Amniotic stem cell (primary cell): ENCODE measurements around the gene RCAN1.

ENCODE experiments used
- DNase-seq: peaks from one replicate; lab custom pipeline; 2025; lab: John Stamatoyannopoulos, UW

Gene RCAN1

GRCh38 chr21:34614628-34615486, at the start of gene RCAN1:
RCAN1 (minus strand) TSS chr21:34615113; CDS start chr21:34615011, 102 bp downstream.
- DNase-seq = peak; percentile 88

- DNase-seq = no peak
Observed at GRCh38 chr21:34661848-34662247, 46.9 kb upstream of the RCAN1 start.

DNA sequence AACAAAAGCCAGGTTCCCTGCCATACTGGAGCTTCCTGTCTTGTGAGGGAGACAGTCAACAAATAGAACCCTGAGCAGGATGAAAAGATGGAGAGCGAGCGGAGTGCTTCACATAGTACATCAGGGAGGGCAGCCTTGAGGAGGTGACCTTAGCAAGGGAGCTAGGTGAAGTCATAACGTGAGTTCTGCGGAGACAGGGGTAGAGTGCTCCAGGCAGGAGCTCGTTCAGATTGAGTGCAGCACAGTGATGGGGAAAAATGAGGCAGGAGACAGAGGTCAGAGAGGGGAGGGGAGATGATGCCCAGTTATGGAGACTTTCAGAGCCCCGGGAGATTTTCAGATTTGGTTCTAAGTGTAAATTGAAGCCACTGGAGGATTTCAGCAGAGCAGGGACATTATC, 38.6 kb upstream of the RCAN1 start:
- no peak for DNase-seq

DNA sequence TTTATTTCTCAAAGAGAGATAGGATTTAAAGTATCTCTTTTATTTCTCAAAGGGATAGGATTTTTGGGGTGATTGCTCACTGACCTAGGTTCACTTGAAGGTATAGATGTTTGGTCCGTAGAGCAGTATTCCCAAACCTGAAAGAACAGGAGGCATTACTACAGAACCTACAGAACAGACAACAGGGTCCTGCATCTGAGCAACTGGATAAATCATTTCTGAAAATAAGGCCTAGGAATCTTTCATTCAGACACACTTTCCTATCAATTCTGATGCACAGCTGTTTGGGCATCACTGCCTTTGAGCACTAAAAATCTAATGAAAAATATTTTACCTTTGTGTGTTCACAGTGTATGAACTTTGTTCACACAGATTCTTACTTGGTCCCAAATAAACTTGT, 36.7 kb upstream of the RCAN1 start:
- no peak for DNase-seq

- DNase-seq = no peak
Observed at GRCh38 chr21:34650861-34651431, 36.0 kb upstream of the RCAN1 start.

GRCh38 chr21:34649400-34649799, 34.5 kb upstream of the RCAN1 start:
- DNase-seq = no peak

DNA sequence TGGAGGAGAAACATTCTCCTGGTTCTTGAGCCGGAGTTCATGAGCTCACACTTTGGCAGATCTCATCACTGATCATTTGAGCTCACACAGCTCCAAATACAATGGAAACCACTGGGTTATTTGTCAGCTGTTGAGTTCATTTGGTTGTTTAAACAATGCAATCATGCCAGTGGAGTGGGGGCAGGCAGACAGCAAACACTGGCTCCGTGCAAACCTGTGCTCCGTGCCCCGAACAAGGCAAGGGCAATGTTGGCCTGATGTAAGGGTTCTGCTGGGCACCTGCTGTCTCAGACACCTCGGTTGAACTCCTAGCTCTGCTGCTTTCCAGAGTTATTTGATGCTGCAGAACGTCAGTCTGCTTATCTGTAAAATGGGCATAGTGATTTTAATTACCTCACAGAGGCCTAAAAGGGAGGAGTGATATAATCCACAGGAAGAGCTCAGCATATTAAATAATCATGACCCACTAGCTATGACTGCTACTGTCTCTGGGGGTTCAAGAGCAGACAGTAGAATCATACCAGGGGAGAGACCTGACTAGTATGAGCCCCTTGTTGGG, 33.9 kb upstream of the RCAN1 start:
- no peak for DNase-seq

GRCh38 chr21:34647555-34647954, 32.6 kb upstream of the RCAN1 start:
- no peak for DNase-seq

DNA sequence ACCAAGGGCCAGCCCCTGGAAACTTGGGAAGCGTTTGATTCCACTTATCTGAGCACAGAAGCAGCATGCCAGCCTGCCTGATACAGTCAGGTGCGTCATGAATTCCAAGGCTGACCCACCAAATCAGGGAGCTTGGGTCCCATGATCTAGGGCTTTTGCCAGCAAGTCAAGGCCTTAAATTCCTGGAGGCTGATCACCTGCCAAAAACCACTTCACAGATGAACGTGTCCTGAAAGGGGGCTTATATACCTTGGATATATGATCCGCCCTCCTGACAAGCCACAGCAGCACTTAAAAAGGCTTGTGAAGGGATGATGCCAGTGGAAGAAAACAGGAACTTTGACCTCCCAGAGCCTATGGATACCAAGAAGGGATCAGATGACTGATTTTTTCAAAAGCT, 29.9 kb upstream of the RCAN1 start:
- no peak for DNase-seq

DNA sequence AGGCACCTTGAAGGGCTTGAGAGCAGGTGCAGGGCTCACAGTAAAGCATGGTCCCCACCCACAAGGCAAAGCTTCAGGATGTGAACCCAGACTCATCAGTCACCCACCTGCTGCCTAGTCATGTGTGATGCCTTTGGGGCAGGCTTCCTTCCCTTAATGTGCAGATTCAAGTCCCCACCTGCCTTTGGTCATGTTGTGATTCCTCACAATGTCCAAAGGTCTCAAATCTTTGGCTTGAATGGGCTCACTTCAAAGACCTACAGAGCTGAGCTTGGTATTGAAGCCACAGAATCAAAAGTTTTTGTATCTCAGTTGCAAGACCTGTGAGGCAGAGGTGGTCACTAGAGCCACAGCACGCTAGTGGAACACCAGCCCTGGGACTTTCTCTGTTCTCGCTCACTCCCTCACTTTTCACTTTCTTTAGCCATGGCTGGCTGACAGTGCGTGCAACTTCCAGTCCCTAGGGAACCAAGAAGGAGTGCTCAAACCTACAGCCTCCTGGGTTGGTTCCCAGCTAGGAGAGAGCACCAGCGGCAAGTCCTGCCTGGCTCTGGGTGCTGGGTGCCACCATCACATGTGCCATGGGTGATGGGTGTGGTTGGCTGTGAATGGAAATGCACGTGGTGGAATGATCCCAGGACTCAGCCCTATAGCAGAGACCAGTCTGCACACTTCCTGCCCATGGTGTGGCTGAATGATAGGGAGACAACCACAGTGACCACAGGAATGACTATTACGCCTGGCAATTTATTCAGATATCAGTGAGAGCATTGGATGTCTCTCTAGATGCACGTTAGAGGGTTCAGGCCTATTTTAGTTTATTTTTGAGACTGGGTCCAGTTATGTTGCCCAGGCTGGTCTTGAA, 27.5 kb upstream of the RCAN1 start:
- no peak for DNase-seq

- DNase-seq = peak; percentile 34
Observed at GRCh38 chr21:34640858-34641257, 25.9 kb upstream of the RCAN1 start.

DNA sequence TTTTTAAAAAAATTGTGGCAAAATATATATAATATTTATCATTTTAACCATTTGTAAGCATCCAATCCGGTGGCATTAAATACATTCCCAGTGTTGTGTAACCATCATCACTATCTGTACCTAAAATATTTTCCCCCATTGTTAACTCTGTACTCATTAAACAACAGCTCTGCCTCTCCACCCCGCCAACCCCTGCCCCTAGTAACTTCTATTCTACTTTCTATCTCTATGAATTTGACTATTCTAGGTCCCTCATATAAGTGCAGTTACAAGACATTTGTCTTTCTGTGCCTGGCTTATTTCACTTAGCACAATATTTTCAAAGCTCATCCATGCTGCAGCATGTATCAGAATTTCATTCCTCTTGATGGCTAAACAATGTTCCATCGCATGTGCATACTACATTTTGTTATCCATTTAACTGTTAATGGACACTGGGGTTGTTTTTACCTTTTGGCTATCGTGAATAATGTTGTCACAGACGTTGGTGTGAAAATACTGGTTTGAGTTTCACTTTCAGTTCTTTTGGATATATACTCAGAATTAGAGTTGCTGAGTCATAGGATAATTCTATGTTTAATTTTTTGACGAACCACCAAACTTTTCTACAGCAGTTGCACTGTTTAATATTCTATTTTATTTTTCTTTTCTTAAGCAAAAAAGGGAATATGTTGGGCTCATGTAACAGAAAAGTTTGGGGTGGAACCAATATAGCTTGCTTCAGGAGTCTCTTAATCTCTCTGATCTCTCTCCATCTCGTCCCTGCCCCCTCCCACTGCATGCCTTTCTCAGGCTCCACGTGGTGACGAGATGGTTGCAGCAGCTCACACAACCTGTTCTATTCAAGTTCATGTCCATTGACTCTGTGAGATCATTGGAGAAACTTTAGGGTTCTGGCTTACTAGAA, 25.2 kb upstream of the RCAN1 start:
- no peak for DNase-seq

DNA sequence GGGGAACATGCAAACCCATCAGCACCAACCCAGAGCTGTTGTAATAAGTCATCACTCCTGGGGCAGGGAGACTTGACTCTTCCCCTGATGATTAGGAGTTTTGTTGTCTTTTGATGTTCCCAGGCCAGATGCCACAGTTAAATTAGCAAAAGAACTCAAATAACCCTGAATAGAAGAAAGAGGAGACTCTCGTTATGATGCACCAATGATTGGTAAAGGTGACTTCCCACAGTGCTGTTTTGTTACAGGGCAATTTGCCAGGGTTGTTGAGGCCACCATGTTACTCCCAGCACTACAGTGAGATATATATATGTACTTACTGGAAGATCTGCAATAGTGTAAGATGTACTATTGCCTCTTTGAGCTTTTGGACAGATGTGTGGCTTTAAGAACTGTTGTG, 24.3 kb upstream of the RCAN1 start:
- DNase-seq = no peak

DNA sequence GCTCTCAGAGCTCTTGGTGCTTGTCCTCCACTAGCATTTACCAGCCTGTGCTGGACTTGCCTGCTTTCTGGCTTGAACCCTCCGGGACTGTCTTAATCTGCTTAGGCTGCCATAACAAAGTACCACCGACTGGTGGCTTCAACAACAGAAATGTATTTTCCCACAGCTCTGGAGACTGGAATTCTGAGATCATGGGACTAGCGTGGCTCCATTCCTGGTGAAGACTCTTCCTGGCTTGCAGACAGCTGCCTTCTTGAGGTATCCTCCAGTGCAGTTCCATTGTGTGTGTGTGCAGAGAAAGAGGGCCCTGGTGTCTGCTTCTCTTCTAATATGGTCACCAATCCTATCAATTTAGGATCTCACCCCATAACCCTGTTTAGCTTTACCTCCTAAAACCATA, 22.0 kb upstream of the RCAN1 start:
- no peak for DNase-seq

DNA sequence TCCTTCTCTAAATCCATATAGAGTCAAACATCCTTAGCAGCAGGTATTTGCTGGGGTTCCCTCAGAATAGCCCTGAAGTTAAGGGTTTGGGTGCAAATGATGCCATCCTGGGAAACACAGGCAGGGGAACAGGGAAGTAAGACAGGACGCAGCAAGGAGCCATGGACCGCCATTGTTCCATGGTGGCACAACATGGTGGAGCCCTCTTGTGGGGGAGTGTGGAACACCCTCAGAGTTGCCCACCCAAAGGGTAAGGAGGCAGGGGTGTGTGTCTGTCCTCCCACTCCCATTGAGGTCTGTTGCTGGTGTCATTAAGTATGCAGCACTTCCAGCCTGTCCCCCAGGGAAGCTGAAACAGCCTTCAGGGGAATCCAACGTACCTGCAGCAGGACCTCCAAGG, 20.4 kb upstream of the RCAN1 start:
- no peak for DNase-seq

- DNase-seq = no peak
Observed at GRCh38 chr21:34632498-34632897, 17.6 kb upstream of the RCAN1 start.

GRCh38 chr21:34630536-34631143, 15.7 kb upstream of the RCAN1 start:
- DNase-seq = peak; percentile 25

DNA sequence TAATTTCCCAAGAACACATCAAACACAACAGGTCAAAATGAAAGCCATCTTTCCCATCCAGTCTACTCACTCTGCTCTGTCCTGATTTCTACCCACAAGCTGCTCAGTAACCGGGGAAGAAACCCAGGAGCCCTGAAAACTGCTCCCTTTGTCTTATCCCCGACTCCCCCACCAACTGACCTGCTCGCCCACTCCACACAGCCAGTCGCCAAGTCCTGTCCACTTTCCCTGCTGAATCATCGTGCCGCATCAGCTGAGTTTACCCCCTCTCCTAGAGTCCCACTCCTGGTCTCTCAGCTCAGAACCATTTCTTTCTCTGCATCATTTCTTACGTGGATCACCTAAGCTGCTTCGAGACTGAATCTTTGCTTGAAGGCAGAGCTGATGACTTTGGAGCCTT, 11.2 kb upstream of the RCAN1 start:
- no peak for DNase-seq

DNA sequence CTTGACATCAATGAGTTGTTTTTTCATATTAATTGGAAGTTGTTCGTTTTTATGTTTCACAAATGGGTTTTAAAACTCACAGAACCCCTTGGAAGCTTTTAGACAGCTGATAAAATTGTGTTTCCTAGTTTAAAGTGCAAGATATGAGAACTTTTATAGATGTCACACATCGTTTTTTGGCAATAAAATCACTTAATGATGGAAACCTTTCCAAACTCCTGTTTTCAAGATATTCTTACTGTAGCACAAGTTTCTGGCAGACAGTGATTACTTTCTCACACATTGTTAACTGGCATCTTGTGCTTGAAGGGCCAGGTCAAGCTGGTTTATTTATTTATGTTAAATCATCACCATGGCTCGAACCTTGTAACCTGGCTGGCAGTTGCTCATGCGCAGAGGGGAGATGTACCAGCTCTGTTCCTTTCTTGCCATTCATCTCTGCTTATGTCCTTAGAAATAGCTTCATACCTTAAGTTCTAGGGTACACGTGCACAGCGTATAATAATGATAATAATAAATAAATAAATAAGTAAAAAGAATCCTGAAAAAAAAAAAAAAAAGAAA, 10.2 kb upstream of the RCAN1 start:
- no peak for DNase-seq

- no peak for DNase-seq
Observed at GRCh38 chr21:34623516-34623915, 8.6 kb upstream of the RCAN1 start.
